GM12878 (cell line): Measurements from ENCODE around the gene SNN. TPM values are rescaled to one million over a fixed set of nuclear protein-coding genes. Genes with fewer than 3 reads are reported as not detected.

ENCODE experiments used
- BACH1 ChIP-seq: fragments of 450-650 bp; IDR thresholded peaks from 2 replicates; pipeline ENCODE4 v1.6.1; 2017; ENCODE audit warnings: mild to moderate bottlenecking, borderline replicate concordance
- BCL11A ChIP-seq: IDR thresholded peaks from 2 replicates; pipeline ENCODE4 v1.6.1; 2011; ENCODE audit warnings: low read depth, low read length
- BHLHE40 ChIP-seq, 2 experiments: fragments of 450-650 bp in 1 of 2; IDR thresholded peaks; 2 replicates each; pipeline ENCODE4 v1.6.1; 2011 to 2017; ENCODE audit warnings: low read depth in 2 of 2, borderline replicate concordance in 1 of 2, improper control_type of control experiment in 1 of 2, low read length in 1 of 2, mild to moderate bottlenecking in 1 of 2
- CHD2 ChIP-seq: IDR thresholded peaks from 2 replicates; pipeline ENCODE4 v1.6.1; 2011; ENCODE audit warnings: low read depth, low read length, improper control_type of control experiment, borderline replicate concordance
- CREB1 ChIP-seq: IDR thresholded peaks from 2 replicates; pipeline ENCODE4 v1.6.1; 2012; ENCODE audit warnings: low read depth, mild to moderate bottlenecking, inconsistent platforms
- HDAC2 ChIP-seq: fragments of 200-600 bp; sonication (generic); IDR thresholded peaks from 2 replicates; pipeline ENCODE4 v1.6.1; 2017
- KDM1A ChIP-seq: fragments of 200-600 bp; sonication (generic); IDR thresholded peaks from 2 replicates; pipeline ENCODE4 v1.6.1; 2016; ENCODE audit warnings: borderline replicate concordance
- NBN ChIP-seq: fragments of 450-650 bp; IDR thresholded peaks from 2 replicates; pipeline ENCODE4 v1.6.1; 2016
- POLR2A ChIP-seq: IDR thresholded peaks from 2 replicates; pipeline ENCODE4 v1.6.1; 2011; ENCODE audit warnings: low read depth, mild to moderate bottlenecking, low read length
- POU2F2 ChIP-seq: IDR thresholded peaks from 3 replicates; pipeline ENCODE4 v1.6.1; 2011; ENCODE audit warnings: low read depth, mild to moderate bottlenecking, low read length, borderline replicate concordance
- SREBF1 ChIP-seq: IDR thresholded peaks from 2 replicates; pipeline ENCODE4 v1.6.1; 2012; ENCODE audit warnings: mild to moderate bottlenecking, low read length
- TAF1 ChIP-seq: IDR thresholded peaks from 2 replicates; pipeline ENCODE4 v1.6.1; 2011; ENCODE audit warnings: mild to moderate bottlenecking, low read depth, low read length, borderline replicate concordance
- TARDBP ChIP-seq: IDR thresholded peaks from 2 replicates; pipeline ENCODE4 v1.6.1; 2016; ENCODE audit warnings: borderline replicate concordance
- ZBED1 ChIP-seq: IDR thresholded peaks from 2 replicates; pipeline ENCODE4 v1.6.1; 2016; ENCODE audit warnings: borderline replicate concordance
- ZNF217 ChIP-seq: fragments of 450-650 bp; IDR thresholded peaks from 2 replicates; pipeline ENCODE4 v1.6.1; 2017; ENCODE audit warnings: antibody characterized with exemption, mild to moderate bottlenecking
- ZNF384 ChIP-seq: IDR thresholded peaks from 2 replicates; pipeline ENCODE4 v1.6.1; 2012; ENCODE audit warnings: low read depth, mild to moderate bottlenecking, low read length, improper control_type of control experiment, borderline replicate concordance
- ZNF622 ChIP-seq: fragments of 450-650 bp; IDR thresholded peaks from 2 replicates; pipeline ENCODE4 v1.6.1; 2017; ENCODE audit warnings: mild to moderate bottlenecking, inconsistent platforms
- polyA plus RNA-seq, 11 experiments: library from polyadenylated mRNA; depleted of rRNA in 4 of 11; unstranded in 6 of 11; stranded (reverse) in 5 of 11; fragments of >200 nt; fragmentation: Nextera tagmentation in 4 of 11; fragmentation: Illumina TruSeq in 1 of 11; extraction: Ambion mirVana in 4 of 11; extraction: Trizol in 1 of 11; gene quantifications; 1 replicate in 1 of 11; 2 replicates in 10 of 11; pipeline versions ENCODE4 v1.2.1 to v1.2.3, GENCODE V29; 2011 to 2016; ENCODE audit warnings: inconsistent platforms in 2 of 11, missing spikeins in 2 of 11, low read depth in 1 of 11
- total RNA-seq, 4 experiments: library from RNA; depleted of rRNA in 3 of 4; stranded (reverse); fragments of >200 nt in 3 of 4; fragmentation: Illumina TruSeq in 1 of 4; extraction: Trizol in 1 of 4; gene quantifications; 2 replicates each; pipeline versions ENCODE4 v1.2.1 to v1.2.3, GENCODE V29; 2013 to 2021
- TF ChIP-seq, protein P1 (sequence below): fragments of 450-650 bp; IDR thresholded peaks from 2 replicates; pipeline ENCODE4 v1.6.1; 2016; ENCODE audit warnings: mild to moderate bottlenecking
- TF ChIP-seq, protein P2 (sequence below): fragments of 150-350 bp; IDR thresholded peaks from 2 replicates; pipeline ENCODE4 v1.6.1; 2016; ENCODE audit warnings: low read depth, low read length
- TF ChIP-seq, protein P3 (sequence below): fragments of 450-650 bp; IDR thresholded peaks from 2 replicates; pipeline ENCODE4 v1.6.1; 2016; ENCODE audit warnings: mild to moderate bottlenecking, moderate library complexity, borderline replicate concordance
- TF ChIP-seq, protein P4 (sequence below): fragments of 450-650 bp; IDR thresholded peaks from 2 replicates; pipeline ENCODE4 v1.6.1; 2017; ENCODE audit warnings: low read depth, mild to moderate bottlenecking, moderate library complexity

The SNN gene
- total and polyA plus RNA-seq, 10 of the 15 experiments (the other 5 are each of a cell fraction or from before 2014, with no cell fraction given) = 2.2 to 43.4 (median 27.8) TPM

DNA sequence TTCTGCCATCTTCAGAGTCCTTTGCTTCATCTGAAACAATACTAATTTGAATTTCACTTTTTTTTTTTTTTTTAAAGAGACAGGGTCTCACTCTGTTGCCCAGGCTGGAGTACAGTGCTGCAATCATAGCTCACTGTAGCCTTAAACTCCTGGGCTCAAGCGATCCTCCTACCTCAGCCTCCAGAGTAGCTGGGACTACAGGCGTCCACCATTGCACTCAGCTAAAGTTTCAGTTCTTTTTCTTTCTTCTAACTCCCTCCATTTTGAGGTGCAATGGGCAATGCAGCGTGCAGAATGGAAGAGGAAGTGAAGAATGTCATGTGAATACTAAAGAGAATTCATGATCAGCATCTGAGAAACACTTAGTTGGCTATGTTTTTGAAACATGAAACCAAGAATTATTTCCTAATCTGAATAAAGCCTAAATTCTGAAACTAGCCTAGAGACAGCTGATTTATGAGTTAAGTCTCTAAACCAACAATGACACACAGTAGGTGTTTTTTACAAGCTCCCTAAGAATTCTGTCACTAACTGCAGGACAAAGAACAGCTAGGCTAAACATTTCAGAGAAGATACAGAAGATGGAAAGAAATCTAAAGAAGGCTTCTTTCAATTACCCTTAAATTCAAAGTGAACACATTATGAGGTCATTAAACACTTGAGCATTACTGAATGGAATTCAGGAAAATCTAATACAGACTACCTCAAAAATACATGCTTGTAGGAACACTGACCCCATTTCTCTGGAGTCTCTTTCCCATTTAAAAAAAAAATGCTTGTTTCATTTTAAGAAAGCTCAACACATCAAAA, 21.0 kb downstream of the SNN start (continued):
- TF ChIP-seq ZNF384 (peak; percentile 87), ZNF622 (no peak), BCL11A (peak; percentile 52; the same call in 1 of the 2 replicates), KDM1A (no peak), ZBED1 (peak; percentile 74), CHD2 (0 out of 2 replicates have a peak, but pooled peaks have one; percentile 55), POLR2A (no peak), CREB1 (peak; percentile 32; the same call in 1 of the 2 replicates), ZNF217 (peak; percentile 92), BHLHE40 (IDR thresholded peaks at IDR 0.05; ENCODE audit: borderline replicate concordance in 1 of 2, low read depth in 2 of 2, low read length in 1 of 2) (peak; percentile 72 to 81; a peak in 3 of 4 replicates), TAF1 (no peak), HDAC2 (no peak), BACH1 (no peak; the same call in 1 of the 2 replicates), POU2F2 (peak; percentile 13; the same call in 1 of the 3 replicates), NBN (peak; percentile 87), TARDBP (no peak), SREBF1 (no peak)
- TF ChIP-seq, protein P1, sequence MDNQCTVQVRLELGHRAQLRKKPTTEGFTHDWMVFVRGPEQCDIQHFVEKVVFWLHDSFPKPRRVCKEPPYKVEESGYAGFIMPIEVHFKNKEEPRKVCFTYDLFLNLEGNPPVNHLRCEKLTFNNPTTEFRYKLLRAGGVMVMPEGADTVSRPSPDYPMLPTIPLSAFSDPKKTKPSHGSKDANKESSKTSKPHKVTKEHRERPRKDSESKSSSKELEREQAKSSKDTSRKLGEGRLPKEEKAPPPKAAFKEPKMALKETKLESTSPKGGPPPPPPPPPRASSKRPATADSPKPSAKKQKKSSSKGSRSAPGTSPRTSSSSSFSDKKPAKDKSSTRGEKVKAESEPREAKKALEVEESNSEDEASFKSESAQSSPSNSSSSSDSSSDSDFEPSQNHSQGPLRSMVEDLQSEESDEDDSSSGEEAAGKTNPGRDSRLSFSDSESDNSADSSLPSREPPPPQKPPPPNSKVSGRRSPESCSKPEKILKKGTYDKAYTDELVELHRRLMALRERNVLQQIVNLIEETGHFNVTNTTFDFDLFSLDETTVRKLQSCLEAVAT = peak; percentile 79
- TF ChIP-seq, protein P2, sequence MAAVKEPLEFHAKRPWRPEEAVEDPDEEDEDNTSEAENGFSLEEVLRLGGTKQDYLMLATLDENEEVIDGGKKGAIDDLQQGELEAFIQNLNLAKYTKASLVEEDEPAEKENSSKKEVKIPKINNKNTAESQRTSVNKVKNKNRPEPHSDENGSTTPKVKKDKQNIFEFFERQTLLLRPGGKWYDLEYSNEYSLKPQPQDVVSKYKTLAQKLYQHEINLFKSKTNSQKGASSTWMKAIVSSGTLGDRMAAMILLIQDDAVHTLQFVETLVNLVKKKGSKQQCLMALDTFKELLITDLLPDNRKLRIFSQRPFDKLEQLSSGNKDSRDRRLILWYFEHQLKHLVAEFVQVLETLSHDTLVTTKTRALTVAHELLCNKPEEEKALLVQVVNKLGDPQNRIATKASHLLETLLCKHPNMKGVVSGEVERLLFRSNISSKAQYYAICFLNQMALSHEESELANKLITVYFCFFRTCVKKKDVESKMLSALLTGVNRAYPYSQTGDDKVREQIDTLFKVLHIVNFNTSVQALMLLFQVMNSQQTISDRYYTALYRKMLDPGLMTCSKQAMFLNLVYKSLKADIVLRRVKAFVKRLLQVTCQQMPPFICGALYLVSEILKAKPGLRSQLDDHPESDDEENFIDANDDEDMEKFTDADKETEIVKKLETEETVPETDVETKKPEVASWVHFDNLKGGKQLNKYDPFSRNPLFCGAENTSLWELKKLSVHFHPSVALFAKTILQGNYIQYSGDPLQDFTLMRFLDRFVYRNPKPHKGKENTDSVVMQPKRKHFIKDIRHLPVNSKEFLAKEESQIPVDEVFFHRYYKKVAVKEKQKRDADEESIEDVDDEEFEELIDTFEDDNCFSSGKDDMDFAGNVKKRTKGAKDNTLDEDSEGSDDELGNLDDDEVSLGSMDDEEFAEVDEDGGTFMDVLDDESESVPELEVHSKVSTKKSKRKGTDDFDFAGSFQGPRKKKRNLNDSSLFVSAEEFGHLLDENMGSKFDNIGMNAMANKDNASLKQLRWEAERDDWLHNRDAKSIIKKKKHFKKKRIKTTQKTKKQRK = no peak
- TF ChIP-seq, protein P3, sequence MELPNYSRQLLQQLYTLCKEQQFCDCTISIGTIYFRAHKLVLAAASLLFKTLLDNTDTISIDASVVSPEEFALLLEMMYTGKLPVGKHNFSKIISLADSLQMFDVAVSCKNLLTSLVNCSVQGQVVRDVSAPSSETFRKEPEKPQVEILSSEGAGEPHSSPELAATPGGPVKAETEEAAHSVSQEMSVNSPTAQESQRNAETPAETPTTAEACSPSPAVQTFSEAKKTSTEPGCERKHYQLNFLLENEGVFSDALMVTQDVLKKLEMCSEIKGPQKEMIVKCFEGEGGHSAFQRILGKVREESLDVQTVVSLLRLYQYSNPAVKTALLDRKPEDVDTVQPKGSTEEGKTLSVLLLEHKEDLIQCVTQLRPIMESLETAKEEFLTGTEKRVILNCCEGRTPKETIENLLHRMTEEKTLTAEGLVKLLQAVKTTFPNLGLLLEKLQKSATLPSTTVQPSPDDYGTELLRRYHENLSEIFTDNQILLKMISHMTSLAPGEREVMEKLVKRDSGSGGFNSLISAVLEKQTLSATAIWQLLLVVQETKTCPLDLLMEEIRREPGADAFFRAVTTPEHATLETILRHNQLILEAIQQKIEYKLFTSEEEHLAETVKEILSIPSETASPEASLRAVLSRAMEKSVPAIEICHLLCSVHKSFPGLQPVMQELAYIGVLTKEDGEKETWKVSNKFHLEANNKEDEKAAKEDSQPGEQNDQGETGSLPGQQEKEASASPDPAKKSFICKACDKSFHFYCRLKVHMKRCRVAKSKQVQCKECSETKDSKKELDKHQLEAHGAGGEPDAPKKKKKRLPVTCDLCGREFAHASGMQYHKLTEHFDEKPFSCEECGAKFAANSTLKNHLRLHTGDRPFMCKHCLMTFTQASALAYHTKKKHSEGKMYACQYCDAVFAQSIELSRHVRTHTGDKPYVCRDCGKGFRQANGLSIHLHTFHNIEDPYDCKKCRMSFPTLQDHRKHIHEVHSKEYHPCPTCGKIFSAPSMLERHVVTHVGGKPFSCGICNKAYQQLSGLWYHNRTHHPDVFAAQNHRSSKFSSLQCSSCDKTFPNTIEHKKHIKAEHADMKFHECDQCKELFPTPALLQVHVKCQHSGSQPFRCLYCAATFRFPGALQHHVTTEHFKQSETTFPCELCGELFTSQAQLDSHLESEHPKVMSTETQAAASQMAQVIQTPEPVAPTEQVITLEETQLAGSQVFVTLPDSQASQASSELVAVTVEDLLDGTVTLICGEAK = no peak
- TF ChIP-seq, protein P4, sequence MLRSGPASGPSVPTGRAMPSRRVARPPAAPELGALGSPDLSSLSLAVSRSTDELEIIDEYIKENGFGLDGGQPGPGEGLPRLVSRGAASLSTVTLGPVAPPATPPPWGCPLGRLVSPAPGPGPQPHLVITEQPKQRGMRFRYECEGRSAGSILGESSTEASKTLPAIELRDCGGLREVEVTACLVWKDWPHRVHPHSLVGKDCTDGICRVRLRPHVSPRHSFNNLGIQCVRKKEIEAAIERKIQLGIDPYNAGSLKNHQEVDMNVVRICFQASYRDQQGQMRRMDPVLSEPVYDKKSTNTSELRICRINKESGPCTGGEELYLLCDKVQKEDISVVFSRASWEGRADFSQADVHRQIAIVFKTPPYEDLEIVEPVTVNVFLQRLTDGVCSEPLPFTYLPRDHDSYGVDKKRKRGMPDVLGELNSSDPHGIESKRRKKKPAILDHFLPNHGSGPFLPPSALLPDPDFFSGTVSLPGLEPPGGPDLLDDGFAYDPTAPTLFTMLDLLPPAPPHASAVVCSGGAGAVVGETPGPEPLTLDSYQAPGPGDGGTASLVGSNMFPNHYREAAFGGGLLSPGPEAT = peak; percentile 92
